ENCODE measurements around the gene MRPL24.

Gene MRPL24

GRCh38 chr1:156709757-156710489 is 31.0 kb downstream of the MRPL24 start:
- DNase-seq (ENCODE audit: low read depth, low spot score): peak; percentile 57

- peak; percentile 22 for DNase-seq (ENCODE audit: low read depth, low spot score)
These were observed 31.9 kb downstream of the MRPL24 start for GRCh38 chr1:156709031-156709430.

GRCh38 chr1:156708218-156708661 is 32.6 kb downstream of the MRPL24 start:
- peak; percentile 88 for DNase-seq (ENCODE audit: low read depth, low spot score)

- DNase-seq (ENCODE audit: low read depth, low spot score): peak; percentile 70
These were observed 33.3 kb downstream of the MRPL24 start for GRCh38 chr1:156707417-156708217.

GRCh38 chr1:156706657-156707416 is 34.1 kb downstream of the MRPL24 start:
- peak; percentile 91 for DNase-seq (ENCODE audit: low read depth, low spot score)

- peak; percentile 100 for DNase-seq (ENCODE audit: low read depth, low spot score)
These were observed 34.8 kb downstream of the MRPL24 start for GRCh38 chr1:156705918-156706656.

- no peak for DNase-seq (ENCODE audit: low read depth, low spot score)
These were observed 35.5 kb downstream of the MRPL24 start, which contains the start of gene CRABP2 for GRCh38 chr1:156705321-156705917. Gene CRABP2 (minus strand): TSS chr1:156705583. CDS start chr1:156705446, 137 bp downstream.

GRCh38 chr1:156704930-156705320 is 36.0 kb downstream of the MRPL24 start:
- peak; percentile 62 for DNase-seq (ENCODE audit: low read depth, low spot score)

GRCh38 chr1:156704166-156704711 is 36.6 kb downstream of the MRPL24 start:
- DNase-seq (ENCODE audit: low read depth, low spot score): peak; percentile 40

GRCh38 chr1:156703741-156704140 is 37.1 kb downstream of the MRPL24 start:
- peak; percentile 76 for DNase-seq (ENCODE audit: low read depth, low spot score)

GRCh38 chr1:156703336-156703735 is 37.6 kb downstream of the MRPL24 start:
- no peak for DNase-seq (ENCODE audit: low read depth, low spot score)

- peak; percentile 44 for DNase-seq (ENCODE audit: low read depth, low spot score)
These were observed 40.0 kb downstream of the MRPL24 start for GRCh38 chr1:156700736-156701531.

GRCh38 chr1:156698995-156699394 is 41.9 kb downstream of the MRPL24 start:
- DNase-seq (ENCODE audit: low read depth, low spot score): no peak

GRCh38 chr1:156697481-156697880 is 43.4 kb downstream of the MRPL24 start:
- DNase-seq (ENCODE audit: low read depth, low spot score): peak; percentile 57

- DNase-seq (ENCODE audit: low read depth, low spot score): peak; percentile 44
These were observed 44.1 kb downstream of the MRPL24 start for GRCh38 chr1:156696755-156697154.

- peak; percentile 49 for DNase-seq (ENCODE audit: low read depth, low spot score)
These were observed 46.3 kb downstream of the MRPL24 start for GRCh38 chr1:156694690-156694962.

GRCh38 chr1:156693848-156694689 is 46.8 kb downstream of the MRPL24 start:
- DNase-seq (ENCODE audit: low read depth, low spot score): peak; percentile 87

GRCh38 chr1:156692925-156693847 is 47.7 kb downstream of the MRPL24 start:
- DNase-seq (ENCODE audit: low read depth, low spot score): peak; percentile 99
